NB4 (cell line): ENCODE results near the gene DUSP10.
A peak's percentile ranks its signal among the peaks of the same experiment; 100 is the strongest.

Source experiments
- DNase-seq: peaks from one replicate; pipeline ENCODE4 v3.0.0; 2010; ENCODE audit warnings: low read depth
- H3K4me3 ChIP-seq: one replicate; pipeline ENCODE4 v1.5.1; 2011; ENCODE audit warnings: mild to moderate bottlenecking, low read depth, low read length, moderate library complexity
- CTCF ChIP-seq: IDR thresholded peaks from one replicate; pipeline ENCODE4 v1.5.1; 2012; ENCODE audit warnings: low read depth, low read length
- MAX ChIP-seq: IDR thresholded peaks from 2 replicates; pipeline ENCODE4 v1.6.1; 2011; ENCODE audit warnings: low read depth, low read length
- MYC ChIP-seq: IDR thresholded peaks from 2 replicates; pipeline ENCODE4 v1.6.1; 2011; ENCODE audit warnings: low read depth, low read length
- POLR2A ChIP-seq: IDR thresholded peaks from 2 replicates; pipeline ENCODE4 v1.6.1; 2011; ENCODE audit warnings: mild to moderate bottlenecking; ENCODE audit not compliant: insufficient read length; ENCODE audit errors: extremely low read depth

The DUSP10 gene

GRCh38 chr1:221706876-221707582 lies 34.9 kb downstream of the DUSP10 start:
- no peak overlapping the region for H3K4me3 ChIP-seq

GRCh38 chr1:221706191-221706590 lies 35.7 kb downstream of the DUSP10 start:
- TF ChIP-seq MAX (no peak), CTCF (no peak), POLR2A (no peak), MYC (no peak)
- no peak overlapping the region for H3K4me3 ChIP-seq
- no peak for DNase-seq

More at GRCh38 chr1:221706876-221707582, 34.9 kb downstream of the DUSP10 start:
- DNase-seq, result peak; percentile 69
- TF ChIP-seq MAX, result no peak
- TF ChIP-seq POLR2A, result no peak
- no peak for TF ChIP-seq CTCF
- no peak for TF ChIP-seq MYC

- TF ChIP-seq POLR2A (no peak), MYC (no peak), CTCF (no peak), MAX (no peak)
- DNase-seq, result peak; percentile 54
- H3K4me3 ChIP-seq, result no peak overlapping the region
Observed at GRCh38 chr1:221704306-221704705, 37.6 kb downstream of the DUSP10 start.

- no peak overlapping the region for H3K4me3 ChIP-seq
- DNase-seq, result no peak
- TF ChIP-seq POLR2A, result no peak
- TF ChIP-seq MAX, result no peak
- no peak for TF ChIP-seq MYC
- no peak for TF ChIP-seq CTCF
Observed at GRCh38 chr1:221701570-221702186, 40.2 kb downstream of the DUSP10 start.

GRCh38 chr1:221700948-221701347 lies 40.9 kb downstream of the DUSP10 start:
- TF ChIP-seq CTCF, result no peak
- no peak for TF ChIP-seq MYC
- no peak for TF ChIP-seq MAX
- no peak for TF ChIP-seq POLR2A
- DNase-seq, result no peak
- no peak overlapping the region for H3K4me3 ChIP-seq
